Measurements from ENCODE around the gene SMTNL2. TPM values are rescaled to one million over a fixed set of nuclear protein-coding genes. Genes with fewer than 3 reads are reported as not detected.

Gene SMTNL2
- total RNA-seq, 1 experiment from 2014 or later = 2.7 TPM

DNA sequence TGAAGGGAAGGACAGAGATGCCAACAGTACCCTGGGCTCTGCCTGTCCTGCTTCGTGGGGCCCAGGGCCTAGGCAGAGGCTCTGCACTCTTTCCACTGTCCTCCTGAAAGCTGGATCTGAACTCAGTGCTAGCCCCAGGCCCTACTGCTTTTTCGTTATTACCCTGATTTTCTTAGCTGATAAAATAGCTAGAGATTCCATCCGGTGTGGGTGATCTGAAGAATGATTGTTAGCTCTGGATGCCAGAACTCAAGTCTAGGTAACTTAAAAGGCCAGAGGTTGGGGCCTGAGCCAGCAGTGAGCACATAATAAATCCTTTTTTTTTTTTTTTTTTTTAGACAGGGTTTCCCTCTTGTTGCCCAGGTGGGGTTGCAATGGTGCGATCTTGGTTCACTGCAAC is 27.3 kb upstream of the SMTNL2 start (continued):
- no peak for TF ChIP-seq ZMAT4 (CRISPR knock-in tag; IDR thresholded peaks at IDR 0.05)
- TF ChIP-seq, protein P1, sequence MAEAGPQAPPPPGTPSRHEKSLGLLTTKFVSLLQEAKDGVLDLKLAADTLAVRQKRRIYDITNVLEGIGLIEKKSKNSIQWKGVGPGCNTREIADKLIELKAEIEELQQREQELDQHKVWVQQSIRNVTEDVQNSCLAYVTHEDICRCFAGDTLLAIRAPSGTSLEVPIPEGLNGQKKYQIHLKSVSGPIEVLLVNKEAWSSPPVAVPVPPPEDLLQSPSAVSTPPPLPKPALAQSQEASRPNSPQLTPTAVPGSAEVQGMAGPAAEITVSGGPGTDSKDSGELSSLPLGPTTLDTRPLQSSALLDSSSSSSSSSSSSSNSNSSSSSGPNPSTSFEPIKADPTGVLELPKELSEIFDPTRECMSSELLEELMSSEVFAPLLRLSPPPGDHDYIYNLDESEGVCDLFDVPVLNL (CRISPR knock-in tag; IDR thresholded peaks at IDR 0.05; ENCODE audit: borderline replicate concordance, low read depth) = no peak

DNA sequence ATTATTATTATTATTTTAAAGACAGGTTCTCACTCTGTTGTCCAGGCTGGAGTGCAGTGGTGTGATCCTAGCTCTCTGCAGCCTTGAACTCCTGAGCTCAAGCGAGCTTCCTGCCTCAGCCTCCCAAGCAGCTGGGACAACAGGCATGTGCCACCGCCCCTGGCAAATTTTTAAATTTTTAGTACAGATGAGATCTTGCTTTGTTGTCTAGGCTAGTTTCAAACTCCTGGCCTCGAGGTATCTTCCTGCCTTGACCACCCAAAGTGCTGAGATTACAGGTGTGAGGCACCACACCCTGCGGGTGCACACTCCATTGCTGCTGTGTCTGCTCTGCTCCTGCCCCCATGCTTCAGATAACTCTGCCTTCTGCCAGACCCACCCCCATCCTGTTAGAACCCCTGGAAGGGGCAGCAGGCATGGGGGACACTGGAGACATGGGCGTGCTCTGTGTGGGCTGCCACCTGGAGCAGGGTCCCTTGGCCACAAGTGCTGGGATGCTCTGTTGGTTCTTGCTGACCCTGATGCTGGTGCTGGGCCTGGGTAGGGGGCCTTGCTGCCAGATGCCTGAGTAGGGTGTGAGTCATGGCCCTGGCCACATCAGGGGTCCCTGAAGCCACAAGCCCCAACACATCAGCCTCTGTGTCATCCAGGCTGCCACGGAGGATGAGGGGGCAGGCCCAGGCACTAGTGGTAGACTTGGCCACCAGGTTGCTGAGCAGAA is 26.5 kb upstream of the SMTNL2 start:
- DNase-seq (ENCODE audit: low spot score) (no peak), ATAC-seq (no peak)
- Mint-ChIP-seq H3K9me3 (no peaks in the 10 kb centered on the region), H3K27ac (peak overlapping the region; percentile 49), H3K36me3 (peaks cover 8% of the 10 kb centered on the region), H3K27me3 (ENCODE audit: low read depth) (peaks cover 2% of the 10 kb centered on the region), H3K4me3 (no peak overlapping the region), H3K4me1 (peaks cover 33% of the 10 kb centered on the region)
- POLR2A ChIA-PET = interaction anchor here (0.7 kb wide), 1 partner anchor 310 kb away, joined by 10 read pairs; no protein-coding TSS in a partner anchor
- CTCF ChIA-PET = interaction anchor here (0.6 to 3.1 kb wide), 2 partner anchors 9 to 343 kb away, joined by 3 to 22 read pairs; no protein-coding TSS in a partner anchor
- no peak for TF ChIP-seq MXD4 (CRISPR knock-in tag; IDR thresholded peaks at IDR 0.05; ENCODE audit: borderline replicate concordance)
- TF ChIP-seq NR1H2 (CRISPR knock-in tag; IDR thresholded peaks at IDR 0.05) = no peak
- TF ChIP-seq EMX1 (CRISPR knock-in tag; IDR thresholded peaks at IDR 0.05) = no peak

DNA sequence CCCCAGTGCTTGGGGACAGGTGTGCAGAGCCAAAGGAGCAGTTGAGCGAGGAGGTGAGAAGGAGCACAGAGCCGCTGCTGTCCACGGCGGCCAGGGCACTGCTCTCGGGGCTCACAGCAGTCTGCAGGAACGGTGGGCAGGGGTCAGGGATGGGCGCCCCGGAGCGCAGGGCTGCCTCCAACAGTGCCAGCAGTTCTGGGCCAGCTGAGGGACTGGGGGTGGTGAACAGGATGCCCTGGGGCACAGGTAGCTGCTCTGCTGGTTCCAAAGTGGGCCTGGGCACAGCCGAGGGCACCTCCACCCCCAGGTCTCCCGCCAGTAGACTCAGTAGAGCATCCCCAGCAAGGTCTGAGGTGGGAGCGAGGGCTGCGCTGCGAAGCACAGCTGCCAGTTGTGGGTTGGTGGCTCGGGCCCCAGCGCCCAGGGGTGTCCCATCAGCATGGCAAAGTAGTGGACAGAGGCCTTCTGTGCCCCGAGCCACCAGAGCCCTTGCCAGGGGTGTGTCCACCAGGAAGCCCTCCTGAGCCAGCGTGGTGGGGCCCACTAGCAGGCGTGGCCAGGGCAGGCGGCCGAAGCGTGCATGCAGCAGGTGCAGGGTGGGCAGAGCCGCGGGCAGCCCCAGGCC is 25.9 kb upstream of the SMTNL2 start:
- no peaks in the 10 kb centered on the region for H3K9me3 Mint-ChIP-seq
- H3K27me3 Mint-ChIP-seq (ENCODE audit: low read depth) = peaks cover 2% of the 10 kb centered on the region
- no peak for ATAC-seq
- ChIA-PET POLR2A (no interaction called here), CTCF (interaction anchor here (0.6 kb wide), 1 partner anchor 115 kb away, joined by 3 read pairs; no protein-coding TSS in a partner anchor)
- no peak overlapping the region; the same call in 1 of the 2 replicates for H3K27ac Mint-ChIP-seq
- no peak for DNase-seq (ENCODE audit: low spot score)
- H3K36me3 Mint-ChIP-seq = peaks cover 8% of the 10 kb centered on the region
- H3K4me1 Mint-ChIP-seq = peaks cover 33% of the 10 kb centered on the region
- no peak overlapping the region for H3K4me3 Mint-ChIP-seq
- no peak for TF ChIP-seq ARID4B (CRISPR knock-in tag; IDR thresholded peaks at IDR 0.05; ENCODE audit: borderline replicate concordance)
- TF ChIP-seq ZNF281 (CRISPR knock-in tag; IDR thresholded peaks at IDR 0.05) = no peak
- TF ChIP-seq KAT7 (CRISPR knock-in tag; IDR thresholded peaks at IDR 0.05; ENCODE audit: borderline replicate concordance) = no peak
- no peak for TF ChIP-seq GABPB1 (CRISPR knock-in tag; IDR thresholded peaks at IDR 0.05)
- no peak for TF ChIP-seq TCF7 (CRISPR knock-in tag; IDR thresholded peaks at IDR 0.05; ENCODE audit: low read depth)
- TF ChIP-seq, protein P2, sequence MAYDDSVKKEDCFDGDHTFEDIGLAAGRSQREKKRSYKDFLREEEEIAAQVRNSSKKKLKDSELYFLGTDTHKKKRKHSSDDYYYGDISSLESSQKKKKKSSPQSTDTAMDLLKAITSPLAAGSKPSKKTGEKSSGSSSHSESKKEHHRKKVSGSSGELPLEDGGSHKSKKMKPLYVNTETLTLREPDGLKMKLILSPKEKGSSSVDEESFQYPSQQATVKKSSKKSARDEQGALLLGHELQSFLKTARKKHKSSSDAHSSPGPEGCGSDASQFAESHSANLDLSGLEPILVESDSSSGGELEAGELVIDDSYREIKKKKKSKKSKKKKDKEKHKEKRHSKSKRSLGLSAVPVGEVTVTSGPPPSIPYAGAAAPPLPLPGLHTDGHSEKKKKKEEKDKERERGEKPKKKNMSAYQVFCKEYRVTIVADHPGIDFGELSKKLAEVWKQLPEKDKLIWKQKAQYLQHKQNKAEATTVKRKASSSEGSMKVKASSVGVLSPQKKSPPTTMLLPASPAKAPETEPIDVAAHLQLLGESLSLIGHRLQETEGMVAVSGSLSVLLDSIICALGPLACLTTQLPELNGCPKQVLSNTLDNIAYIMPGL (CRISPR knock-in tag; IDR thresholded peaks at IDR 0.05) = no peak
- TF ChIP-seq EMX1 (CRISPR knock-in tag; IDR thresholded peaks at IDR 0.05) = no peak
- no peak for TF ChIP-seq ZMAT4 (CRISPR knock-in tag; IDR thresholded peaks at IDR 0.05)
- TF ChIP-seq JUN (CRISPR knock-in tag; IDR thresholded peaks at IDR 0.05) = no peak
- no peak for TF ChIP-seq GRHL2 (CRISPR knock-in tag; IDR thresholded peaks at IDR 0.05; ENCODE audit: insufficient replicate concordance, severe bottlenecking)
- TF ChIP-seq GTF2I (CRISPR knock-in tag; conservative IDR thresholded peaks at IDR 0.05) = no peak
- no peak for TF ChIP-seq FOXP4 (CRISPR knock-in tag; IDR thresholded peaks at IDR 0.05)
- TF ChIP-seq SP1 (CRISPR knock-in tag; conservative IDR thresholded peaks at IDR 0.05) = no peak

Data from WTC11 (cell line).